H1 (cell line): ENCODE measurements around the gene VN1R4. TPM values are rescaled to one million over a fixed set of nuclear protein-coding genes. Genes with fewer than 3 reads are reported as not detected.

Experiments used
- CTCF ChIA-PET: fragments of 300-600 bp; sonication (Branson Sonifier 250); formaldehyde crosslinking; loops from one replicate; lab custom pipeline; 2021; ENCODE audit not compliant: partially characterized antibody; lab: Charles Lee
- POLR2A ChIA-PET: fragments of 300-600 bp; sonication (Branson Sonifier 250); formaldehyde crosslinking; loops from one replicate; lab custom pipeline; 2021; ENCODE audit warnings: inconsistent platforms; ENCODE audit not compliant: partially characterized antibody; lab: Charles Lee
- DNase-seq, 2 experiments: peaks; one replicate each; pipeline versions ENCODE4 v3.0.0 to v3.0.0-alpha.2; 2010 to 2022; ENCODE audit warnings: low spot score in 2 of 2, low read depth in 1 of 2, mixed read lengths in 1 of 2
- FAIRE-seq: peaks from 2 replicates; lab custom pipeline; 2011; peaks lifted over from hg19 to GRCh38; lab: Jason Lieb, UNC
- H2AFZ ChIP-seq: 2 replicates; pipeline ENCODE4 v1.8.1; 2012; ENCODE audit warnings: low read length, inconsistent platforms
- H2AK5ac ChIP-seq: 2 replicates; pipeline ENCODE4 v1.6.1; 2013; ENCODE audit warnings: low read depth, low read length
- H2BK120ac ChIP-seq: replicated peaks from 2 replicates; pipeline ENCODE3; 2013; ENCODE audit warnings: low read depth, low read length, inconsistent platforms
- H2BK12ac ChIP-seq: 2 replicates; pipeline ENCODE4 v1.6.1; 2013; ENCODE audit warnings: low read depth, low read length
- H2BK15ac ChIP-seq: 2 replicates; pipeline ENCODE4 v1.6.1; 2013; ENCODE audit warnings: low read length
- H2BK20ac ChIP-seq: 2 replicates; pipeline ENCODE4 v1.6.1; 2013; ENCODE audit warnings: low read length
- H2BK5ac ChIP-seq: 2 replicates; pipeline ENCODE4 v1.6.1; 2013; ENCODE audit warnings: low read depth, low read length
- H3K14ac ChIP-seq: 2 replicates; pipeline ENCODE4 v1.6.1; 2013; ENCODE audit warnings: inconsistent platforms; ENCODE audit not compliant: insufficient read length
- H3K18ac ChIP-seq: 2 replicates; pipeline ENCODE4 v1.6.1; 2013; ENCODE audit warnings: low read length; ENCODE audit errors: extremely low read depth
- H3K23ac ChIP-seq: 2 replicates; pipeline ENCODE4 v1.6.1; 2013; ENCODE audit warnings: inconsistent platforms; ENCODE audit not compliant: insufficient read length
- H3K23me2 ChIP-seq: 2 replicates; pipeline ENCODE4 v1.6.1; 2013; ENCODE audit warnings: low read depth, low read length
- H3K27ac ChIP-seq: 2 replicates; pipeline ENCODE4 v1.6.1; 2011; ENCODE audit warnings: low read depth, low read length, inconsistent platforms
- H3K27me3 ChIP-seq, 4 experiments: replicated peaks in 1 of 4; 1 replicate in 1 of 4; 2 replicates in 3 of 4; pipeline versions ENCODE4 v1.6.1 to v1.8.1; 2011 to 2013; ENCODE audit warnings: low read length in 3 of 4, mild to moderate bottlenecking in 3 of 4, inconsistent platforms in 2 of 4, mixed read lengths in 2 of 4, moderate library complexity in 1 of 4; ENCODE audit not compliant: control insufficient read depth in 3 of 4, insufficient read depth in 3 of 4; ENCODE audit errors: extremely low read depth in 1 of 4
- H3K36me3 ChIP-seq, 4 experiments: 2 replicates each; pipeline versions ENCODE4 v1.6.1 to v1.8.1; 2011 to 2013; ENCODE audit warnings: mild to moderate bottlenecking in 4 of 4, low read length in 3 of 4, moderate library complexity in 2 of 4, control low read depth in 1 of 4, inconsistent platforms in 1 of 4; ENCODE audit not compliant: insufficient read depth in 4 of 4, control insufficient read depth in 2 of 4
- H3K4ac ChIP-seq: replicated peaks from 2 replicates; pipeline ENCODE3; 2013; ENCODE audit warnings: low read length, low read depth, mixed read lengths, inconsistent platforms; ENCODE audit not compliant: insufficient read length
- H3K4me1 ChIP-seq, 4 experiments: replicated peaks in 1 of 4; 1 replicate in 1 of 4; 2 replicates in 3 of 4; pipeline versions ENCODE4 v1.6.1 to v1.8.1; 2011 to 2013; ENCODE audit warnings: low read length in 3 of 4, inconsistent platforms in 2 of 4, mixed read lengths in 1 of 4; ENCODE audit not compliant: insufficient read depth in 4 of 4, control insufficient read depth in 3 of 4
- H3K4me2 ChIP-seq, 2 experiments: 2 replicates each; pipeline versions ENCODE4 v1.6.1 to v1.8.1; 2011 to 2013; ENCODE audit warnings: low read depth in 2 of 2, low read length in 2 of 2, control low read depth in 1 of 2, inconsistent platforms in 1 of 2, mild to moderate bottlenecking in 1 of 2; ENCODE audit not compliant: insufficient read depth in 1 of 2
- H3K4me3 ChIP-seq, 4 experiments: fragments of 200-600, 300-600 bp in 1 of 4; sonication (generic), shearing (Covaris generic), sonication (Bioruptor Twin) in 1 of 4; 2 replicates each; pipeline versions ENCODE4 v1.5.1 to v1.8.1; 2011 to 2016; ENCODE audit warnings: low read length in 4 of 4, low read depth in 3 of 4, control low read depth in 2 of 4, inconsistent platforms in 2 of 4, mild to moderate bottlenecking in 2 of 4, mixed read lengths in 1 of 4, moderate library complexity in 1 of 4; ENCODE audit not compliant: insufficient read depth in 2 of 4; ENCODE audit errors: extremely low read depth in 1 of 4
- H3K56ac ChIP-seq: replicated peaks from 2 replicates; pipeline ENCODE3; 2013; ENCODE audit warnings: low read depth, mild to moderate bottlenecking, mixed read lengths, low read length, inconsistent platforms; ENCODE audit not compliant: insufficient read length
- H3K79me1 ChIP-seq: 2 replicates; pipeline ENCODE4 v1.6.1; 2013; ENCODE audit warnings: low read depth, low read length, control low read depth
- H3K79me2 ChIP-seq, 2 experiments: 2 replicates each; pipeline versions ENCODE4 v1.6.1 to v1.8.1; 2012 to 2013; ENCODE audit warnings: low read length in 2 of 2, mild to moderate bottlenecking in 2 of 2, inconsistent platforms in 1 of 2; ENCODE audit not compliant: insufficient read depth in 2 of 2, control insufficient read depth in 1 of 2
- H3K9ac ChIP-seq, 4 experiments: replicated peaks in 1 of 4; 1 replicate in 1 of 4; 2 replicates in 3 of 4; pipeline versions ENCODE4 v1.6.1 to v1.8.1; 2011 to 2013; ENCODE audit warnings: low read depth in 3 of 4, low read length in 3 of 4, control low read depth in 2 of 4, mild to moderate bottlenecking in 2 of 4, moderate library complexity in 2 of 4, inconsistent platforms in 1 of 4; ENCODE audit errors: extremely low read depth in 1 of 4
- H3K9me3 ChIP-seq, 2 experiments: 2 replicates each; pipeline versions ENCODE4 v1.6.1 to v1.8.1; 2012 to 2013; ENCODE audit warnings: mild to moderate bottlenecking in 2 of 2, moderate library complexity in 2 of 2, control low read depth in 1 of 2, inconsistent platforms in 1 of 2, low read depth in 1 of 2, low read length in 1 of 2, mixed read lengths in 1 of 2; ENCODE audit not compliant: insufficient read depth in 2 of 2
- H4K20me1 ChIP-seq, 2 experiments: replicated peaks in 1 of 2; 2 replicates each; pipeline versions ENCODE3 to v1.8.1; 2011 to 2013; ENCODE audit warnings: inconsistent platforms in 2 of 2, low read length in 2 of 2, mild to moderate bottlenecking in 1 of 2; ENCODE audit not compliant: insufficient read depth in 2 of 2, control insufficient read depth in 1 of 2
- H4K5ac ChIP-seq: 2 replicates; pipeline ENCODE4 v1.6.1; 2013; ENCODE audit warnings: low read length, low read depth, mixed read lengths, inconsistent platforms; ENCODE audit not compliant: insufficient read length
- H4K8ac ChIP-seq: 2 replicates; pipeline ENCODE4 v1.8.0; 2013; ENCODE audit warnings: mild to moderate bottlenecking, moderate library complexity, low read length, inconsistent platforms; ENCODE audit not compliant: insufficient read depth; ENCODE audit errors: extremely low read depth
- H4K91ac ChIP-seq: replicated peaks from 2 replicates; pipeline ENCODE3; 2013; ENCODE audit warnings: low read length, mixed read lengths, inconsistent platforms; ENCODE audit not compliant: insufficient read length
- ATF3 ChIP-seq: IDR thresholded peaks from 2 replicates; pipeline ENCODE4 v1.6.1; 2011; ENCODE audit warnings: low read depth, mild to moderate bottlenecking, low read length; ENCODE audit not compliant: insufficient read depth
- BRCA1 ChIP-seq: IDR thresholded peaks from 2 replicates; pipeline ENCODE4 v1.6.1; 2012; ENCODE audit warnings: low read depth, low read length, improper control_type of control experiment
- CEBPB ChIP-seq: IDR thresholded peaks from 2 replicates; pipeline ENCODE4 v1.6.1; 2012; ENCODE audit warnings: low read depth, low read length
- CHD2 ChIP-seq: IDR thresholded peaks from 2 replicates; pipeline ENCODE4 v1.6.1; 2012; ENCODE audit warnings: low read length, improper control_type of control experiment
- CREB1 ChIP-seq: IDR thresholded peaks from 2 replicates; pipeline ENCODE4 v1.6.1; 2012; ENCODE audit warnings: inconsistent platforms
- JUND ChIP-seq: IDR thresholded peaks from 2 replicates; pipeline ENCODE4 v1.6.1; 2011; ENCODE audit warnings: mild to moderate bottlenecking, improper control_type of control experiment, low read length
- MAFK ChIP-seq: IDR thresholded peaks from 2 replicates; pipeline ENCODE4 v1.6.1; 2012; ENCODE audit warnings: low read depth, mild to moderate bottlenecking, improper control_type of control experiment, low read length
- RBBP5 ChIP-seq: IDR thresholded peaks from 2 replicates; pipeline ENCODE4 v1.7.1; 2012; ENCODE audit warnings: low read depth, mild to moderate bottlenecking, inconsistent platforms, low read length, moderate library complexity, borderline replicate concordance
- SIN3A ChIP-seq, 2 experiments: IDR thresholded peaks in 1 of 2; conservative IDR thresholded peaks in 1 of 2; 2 replicates each; pipeline ENCODE4 v1.6.1; 2011 to 2012; ENCODE audit warnings: low read length in 2 of 2, improper control_type of control experiment in 1 of 2, low read depth in 1 of 2, mild to moderate bottlenecking in 1 of 2
- TAF1 ChIP-seq: IDR thresholded peaks from 2 replicates; pipeline ENCODE4 v1.6.1; 2011; ENCODE audit warnings: mild to moderate bottlenecking, low read depth, low read length
- USF2 ChIP-seq: IDR thresholded peaks from 2 replicates; pipeline ENCODE4 v1.6.1; 2011; ENCODE audit warnings: low read length, improper control_type of control experiment
- WGBS, 2 experiments: shearing (Covaris generic) in 1 of 2; methylation state at CpG; one replicate each; pipeline versions ENCODE4 v1.1.6 to v1.1.7; 2013 to 2015; ENCODE audit warnings: low lambda C conversion rate in 2 of 2, mixed read lengths in 2 of 2, inconsistent platforms in 1 of 2, low coverage in 1 of 2, missing lambda C conversion rate in 1 of 2; ENCODE audit not compliant: insufficient replicate concordance in 2 of 2, insufficient coverage in 1 of 2, insufficient read length in 1 of 2; ENCODE audit errors: extremely low coverage in 1 of 2, missing lambda C conversion rate in 1 of 2; 5-methylcytosine and 5-hydroxymethylcytosine counted together
- polyA plus RNA-seq, 7 experiments: library from polyadenylated mRNA; depleted of rRNA in 3 of 7; stranded (reverse) in 5 of 7; unstranded in 2 of 7; fragments of >200 nt in 5 of 7; fragments of 200-250 nt in 2 of 7; gene quantifications; 1 replicate in 5 of 7; 2 replicates in 1 of 7; 4 replicates in 1 of 7; pipeline versions ENCODE4 v1.2.1 to v1.2.3, GENCODE V29; 2011 to 2013; ENCODE audit warnings: missing spikeins in 2 of 7, mixed read lengths in 2 of 7
- total RNA-seq: library from RNA; stranded (reverse); fragmentation: NEBNext Ultra II Directional; extraction: Animal tissue kit (Norgen Biotek cat#: 25700); gene quantifications from 2 replicates; pipeline ENCODE4 v1.2.1, GENCODE V29; 2021

The VN1R4 gene
- total and polyA plus RNA-seq, 2 of the 8 experiments (the other 6 are each of a cell fraction or from before 2014, with no cell fraction given) = not detected

GRCh38 chr19:53294786-53295441 lies 27.4 kb upstream of the VN1R4 start:
- peak; percentile 71 for FAIRE-seq
- POLR2A ChIA-PET = interaction anchor here (0.6 to 2.1 kb wide), 3 partner anchors 16 to 1102 kb away, joined by 3 to 5 read pairs (median 4); partner anchors contain the start of gene ZNF845
- TF ChIP-seq USF2 = no peak
- no peak for TF ChIP-seq RBBP5
- no peak for TF ChIP-seq BRCA1
- TF ChIP-seq CREB1 = no peak
- no peak for TF ChIP-seq CEBPB
- no peak for TF ChIP-seq ATF3
- peak; percentile 57; the same call in 1 of the 2 replicates for TF ChIP-seq TAF1
- no peak for TF ChIP-seq SIN3A (conservative IDR thresholded peaks at IDR 0.05 in 1 of 2, IDR thresholded peaks at IDR 0.05 in 1 of 2; ENCODE audit: low read depth in 1 of 2, low read length in 2 of 2)
- no peak for TF ChIP-seq JUND
- no peak for TF ChIP-seq MAFK
- no peak for TF ChIP-seq CHD2

More at GRCh38 chr19:53294786-53295441, 27.4 kb upstream of the VN1R4 start:
- Histone ChIP-seq H3K18ac (no peak overlapping the region), H3K27ac (peak overlapping the region; percentile 85), H2AK5ac (no peak overlapping the region; the same call in 1 of the 2 replicates), H3K4me2 (no peak overlapping the region), H2BK20ac (no peak overlapping the region), H2BK15ac (no peak overlapping the region), H4K20me1 (no peaks in the 10 kb centered on the region), H2BK120ac (no peak overlapping the region), H3K9ac (peak overlapping the region in 2 of 4 experiments; percentile 37 to 38; a peak in 3 of 7 replicates), H3K14ac (no peak overlapping the region), H3K27me3 (no peaks in the 10 kb centered on the region), H2AFZ (no peak overlapping the region), H4K8ac (no peak overlapping the region), H3K23me2 (no peaks in the 10 kb centered on the region), H3K4me3 (no peak overlapping the region; a peak in 1 of 8 replicates), H3K9me3 (peaks cover 0 to 11% of the 10 kb centered on the region in 2 experiments; a peak in 3 of 4 replicates), H3K4ac (no peak overlapping the region), H3K79me1 (no peaks in the 10 kb centered on the region), H3K36me3 (no peaks in the 10 kb centered on the region), H3K79me2 (no peaks in the 10 kb centered on the region), H3K4me1 (no peaks in the 10 kb centered on the region), H3K56ac (no peak overlapping the region), H3K23ac (no peak overlapping the region), H2BK5ac (peak overlapping the region; percentile 98), H4K91ac (peak overlapping the region; percentile 62), H4K5ac (no peak overlapping the region), H2BK12ac (0 out of 2 replicates have a peak overlapping the region, but pooled peaks have one; percentile 30)
- no peak for DNase-seq
- 78% methylated on average over 7 of the region's 7 CpGs; no CpG with 5 or more reads in 1 of the 2 experiments for WGBS, 2 experiments
- CTCF ChIA-PET = interaction anchor here (1.1 kb wide), 1 partner anchor 10 kb away, joined by 3 read pairs; no protein-coding TSS in a partner anchor
